Measurements from ENCODE around the gene MICAL3.
"Not testable (repeated sequence)": the region's sequence is repeated elsewhere in the genome, so short reads cannot be mapped to it uniquely, and the experiment has no call there.

The MICAL3 gene

DNA sequence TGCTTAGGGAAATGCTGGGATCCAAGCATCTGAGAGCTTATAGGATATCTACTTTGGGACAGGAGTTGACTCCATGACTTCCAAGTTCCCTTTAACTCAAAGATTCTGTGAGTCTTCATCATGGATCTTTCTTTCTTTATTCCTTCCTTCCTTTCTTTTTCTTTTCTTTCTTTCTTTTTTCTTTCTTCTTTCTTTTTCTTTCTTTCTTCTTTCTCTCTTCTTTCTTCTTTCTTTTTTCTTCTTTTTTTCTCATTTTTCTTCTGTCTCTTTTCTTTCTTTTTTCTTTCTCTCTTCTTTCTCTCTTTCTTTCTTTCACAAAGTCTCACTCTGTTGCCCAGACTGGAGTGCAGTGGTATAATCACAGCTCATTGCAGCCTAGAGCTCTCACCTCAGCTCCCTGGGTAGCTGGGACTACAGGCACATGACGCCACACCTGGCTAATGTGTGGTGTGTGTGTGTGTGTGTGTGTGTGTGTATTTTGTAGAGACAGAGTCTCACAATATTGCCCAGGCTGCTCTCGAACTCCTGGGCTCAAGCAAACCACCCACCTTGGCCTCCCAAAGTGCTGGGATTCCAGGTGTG, 5.4 kb upstream of the MICAL3 start:
- no peak for DNase-seq

DNA sequence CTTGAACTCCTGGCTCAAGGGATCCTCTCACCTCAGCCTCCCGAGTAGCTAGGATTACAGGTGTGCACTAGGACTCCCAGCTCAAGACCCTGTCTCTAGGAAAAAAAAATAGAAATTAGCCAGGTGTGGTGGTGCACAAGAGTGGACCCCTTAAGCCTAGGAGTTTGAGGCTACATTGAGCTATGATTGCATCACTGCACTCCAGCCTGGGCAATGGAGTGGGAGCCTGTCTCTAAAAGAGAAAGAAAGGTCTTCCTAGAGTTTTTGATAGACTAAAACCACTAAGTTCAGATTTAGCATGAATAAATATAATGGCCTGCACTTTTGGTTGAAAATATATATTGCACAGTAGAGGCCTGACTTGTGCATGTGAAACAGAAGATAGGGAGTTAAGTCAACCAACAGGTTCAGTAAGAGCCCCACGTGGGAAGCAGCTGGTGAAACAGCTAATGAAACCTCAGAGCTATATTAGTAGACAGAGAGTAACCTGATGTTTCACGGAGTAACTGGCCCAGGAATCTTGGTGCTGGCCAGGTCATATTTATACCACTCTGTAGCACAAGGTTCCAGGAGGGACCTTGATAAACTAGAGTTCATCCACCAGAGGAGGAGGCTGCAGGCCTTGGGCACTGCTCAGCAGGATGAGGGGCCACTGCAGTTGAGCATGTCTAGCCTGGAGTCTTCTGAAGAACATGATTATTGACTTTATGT, 4.6 kb upstream of the MICAL3 start:
- no peak for DNase-seq

DNA sequence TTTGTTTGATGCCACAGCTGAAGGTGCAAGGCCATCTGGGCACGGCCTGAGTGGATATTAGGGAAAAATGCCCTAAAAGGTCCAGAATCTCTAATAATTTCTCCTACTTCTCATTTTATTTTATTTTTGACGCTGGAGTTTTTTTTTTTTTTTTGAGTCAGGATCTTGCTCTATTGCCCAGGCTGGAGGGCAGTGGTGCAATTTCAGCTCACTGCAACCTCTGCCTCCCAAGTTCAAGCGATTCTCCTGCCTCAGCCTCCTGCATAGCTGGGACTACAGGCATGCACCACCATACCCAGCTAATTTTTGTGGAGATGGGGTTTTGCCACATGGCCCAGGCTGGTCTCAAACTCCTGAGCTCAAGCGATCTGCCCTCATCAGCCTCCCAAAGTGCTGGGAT, 1.5 kb upstream of the MICAL3 start:
- DNase-seq = not testable (repeated sequence)

DNA sequence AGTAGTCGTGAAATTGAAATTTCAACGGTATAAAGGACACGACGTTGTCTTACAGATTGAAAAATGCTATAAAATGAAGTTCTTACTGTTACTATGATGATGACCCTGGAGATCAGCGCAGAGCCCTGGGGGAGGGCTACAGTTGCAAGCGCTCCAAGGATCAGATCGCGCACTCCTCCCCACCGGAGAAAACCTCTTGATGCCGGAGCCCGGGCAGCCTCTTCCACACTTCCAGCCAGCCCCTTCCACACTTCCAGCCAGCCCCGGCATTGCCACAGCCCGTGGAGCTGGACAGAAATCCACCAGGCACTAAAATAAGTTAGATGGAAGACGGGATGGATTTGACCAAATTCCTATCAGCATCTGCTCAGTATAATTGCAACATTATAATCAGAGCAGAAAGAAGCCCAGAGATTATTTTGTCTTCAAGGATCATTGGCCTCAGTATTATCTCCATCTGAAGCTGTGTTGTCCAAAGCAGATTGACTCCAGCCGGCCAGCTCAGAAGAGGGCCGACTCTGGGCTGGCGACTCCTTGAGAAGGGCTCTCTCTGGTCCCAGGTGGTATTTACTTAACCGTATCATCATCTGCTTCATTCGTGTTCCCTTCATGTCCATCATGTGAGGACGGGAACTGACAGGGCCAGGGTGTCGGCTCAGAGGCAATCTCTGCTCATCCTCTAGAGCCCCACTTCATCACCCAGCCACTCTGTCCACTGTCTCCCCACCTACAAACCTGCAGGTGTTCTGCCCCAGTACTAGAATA, 777 bp upstream of the MICAL3 start:
- no peak for DNase-seq

DNA sequence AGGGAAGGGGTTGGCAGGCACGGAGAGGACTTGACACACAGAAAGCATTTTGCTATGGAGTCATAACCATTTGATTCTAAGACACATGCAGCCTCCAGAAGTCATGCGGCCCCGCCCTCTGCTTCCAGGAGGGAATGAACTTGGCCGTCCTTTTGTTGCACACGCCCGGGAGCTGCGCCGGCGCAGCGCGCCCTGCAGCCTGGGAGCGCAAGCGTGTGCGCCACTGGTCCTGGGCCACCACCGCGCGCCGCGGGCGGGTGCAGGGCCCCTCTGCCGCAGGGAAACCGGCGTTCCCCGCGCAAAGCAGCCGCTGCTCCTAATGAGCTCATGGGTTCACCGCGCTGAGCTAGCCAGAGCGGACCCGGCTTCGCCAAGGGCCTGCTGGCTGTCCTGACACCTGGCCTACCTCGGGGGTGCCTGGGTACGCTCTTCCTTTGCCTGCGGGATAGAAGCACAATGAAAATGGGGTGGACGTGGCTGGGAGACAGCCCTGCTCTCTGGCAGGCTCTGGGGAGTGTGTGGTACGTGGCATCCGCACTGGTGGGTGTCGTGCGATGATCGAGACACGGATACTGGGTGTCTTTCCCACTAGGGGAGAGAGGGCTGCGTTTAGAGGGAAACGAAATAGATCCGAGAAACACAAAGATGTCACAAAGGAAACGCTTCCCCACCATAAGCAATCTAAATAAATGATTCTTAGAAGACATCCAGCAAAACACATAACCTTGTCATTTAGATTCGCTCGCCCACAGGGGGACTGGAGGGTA, 669 bp downstream of the MICAL3 start:
- DNase-seq = no peak

DNA sequence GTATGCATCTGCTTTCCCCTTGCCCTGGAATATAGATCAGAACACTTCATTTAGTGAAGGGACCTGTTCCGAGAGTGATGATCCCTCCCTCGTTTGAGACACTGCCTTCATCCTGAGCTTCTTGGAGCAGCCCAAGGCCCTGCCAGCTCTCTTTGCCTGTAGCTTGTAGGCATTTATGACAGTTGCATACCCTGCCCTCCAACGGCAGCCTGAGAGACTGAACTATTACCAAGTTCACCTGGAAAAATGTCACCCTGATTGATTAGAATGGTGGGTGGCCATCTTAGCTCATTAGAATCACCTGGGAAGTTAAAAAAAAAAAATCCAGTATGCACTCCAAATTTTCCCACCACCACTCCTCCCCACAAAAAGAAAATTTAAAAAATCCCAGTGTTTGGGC, 1.5 kb downstream of the MICAL3 start:
- no peak for DNase-seq

DNA sequence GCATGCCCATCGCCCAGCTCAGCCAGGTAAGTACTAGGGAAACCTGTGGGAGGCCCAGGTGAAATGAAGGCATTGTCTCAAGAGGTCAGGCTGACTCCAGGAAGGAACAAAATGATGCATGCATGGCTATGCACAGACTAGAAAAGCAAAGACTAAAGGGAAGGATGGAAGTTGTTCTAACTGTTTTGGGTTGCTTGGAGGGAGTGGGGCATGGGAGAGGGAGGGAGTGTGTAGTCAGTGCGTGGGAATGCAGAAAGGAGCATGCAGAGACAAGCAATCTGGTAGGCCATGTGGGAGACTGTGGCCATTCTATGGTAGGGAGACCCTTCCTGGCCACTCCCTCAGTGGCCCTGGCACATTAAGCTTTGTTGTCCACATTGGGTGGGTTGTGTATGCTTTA, 2.9 kb downstream of the MICAL3 start:
- no peak for DNase-seq

DNA sequence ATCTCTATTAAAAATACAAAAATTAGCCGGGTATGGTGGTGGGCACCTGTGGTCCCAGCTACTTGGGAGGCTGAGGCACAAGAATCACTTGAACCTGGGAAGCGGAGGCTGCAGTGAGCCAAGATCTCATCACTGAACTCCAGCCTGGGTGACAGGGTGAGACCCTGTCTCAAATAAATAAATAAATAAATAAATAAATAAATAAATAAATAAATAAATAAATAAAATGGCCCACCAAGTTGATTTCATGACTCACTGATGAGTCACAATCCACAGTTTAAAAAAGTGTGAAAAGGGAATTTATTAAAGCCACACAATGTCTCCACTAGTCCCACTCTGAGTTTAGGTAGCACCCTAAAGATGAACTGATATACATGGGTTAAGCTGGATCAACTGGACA, 3.6 kb downstream of the MICAL3 start:
- DNase-seq = not testable (repeated sequence)

DNA sequence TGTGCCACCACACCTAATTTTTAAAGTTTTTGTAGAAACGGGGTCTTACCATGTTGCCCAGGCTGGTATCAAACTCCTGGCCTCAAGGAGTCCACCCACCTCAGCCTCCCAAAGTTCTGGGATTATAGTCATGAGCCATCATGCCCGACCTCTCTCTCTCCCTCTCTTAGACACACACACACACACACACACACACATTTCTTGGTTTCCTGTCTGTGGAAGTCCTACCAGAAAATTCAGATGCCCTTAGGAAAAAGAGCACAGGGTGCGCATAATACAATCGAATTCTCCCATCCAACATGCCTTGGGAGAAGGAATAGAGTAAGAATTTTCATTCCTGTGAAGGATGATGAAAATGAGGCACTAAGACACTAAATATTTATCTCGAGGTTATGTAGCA, 10.4 kb downstream of the MICAL3 start:
- no peak for DNase-seq

DNA sequence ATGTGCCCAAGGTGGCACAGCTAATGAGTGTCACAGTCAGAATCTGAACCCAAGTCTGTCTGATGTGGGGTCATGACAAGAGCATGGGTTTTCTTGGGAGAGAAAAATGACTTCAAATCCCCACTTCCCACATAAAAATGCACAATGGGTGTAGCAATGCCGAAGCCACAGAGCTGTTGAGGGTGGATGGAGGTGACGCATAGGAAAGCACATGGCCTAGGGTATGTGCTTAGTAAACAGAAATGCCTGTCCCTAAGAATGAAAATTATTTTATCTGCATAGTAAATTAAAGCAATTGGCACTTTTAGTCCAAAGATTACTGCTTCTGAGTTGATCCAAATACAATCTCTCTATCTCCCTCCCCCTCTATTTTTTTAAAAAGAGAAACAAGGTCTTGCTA, 10.9 kb downstream of the MICAL3 start:
- DNase-seq = no peak

DNA sequence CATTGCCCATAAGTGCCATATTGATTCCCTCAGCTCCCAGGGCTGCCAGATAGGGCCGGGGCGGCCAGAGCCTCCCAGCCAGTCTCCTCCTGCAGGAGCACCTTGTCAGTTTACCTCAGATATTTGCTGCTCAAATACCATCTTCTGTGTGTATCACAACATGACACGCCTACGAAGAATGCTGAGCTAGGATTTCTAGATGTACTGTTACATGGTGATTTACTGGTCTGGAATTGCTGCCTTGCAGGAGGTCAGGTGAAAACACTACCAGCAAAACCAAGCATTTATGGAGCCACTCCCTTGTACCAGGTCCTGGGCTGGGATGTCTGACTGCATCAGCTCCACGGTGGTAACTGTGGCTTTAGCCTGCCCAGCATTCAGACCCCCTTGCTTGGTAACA, 11.8 kb downstream of the MICAL3 start:
- no peak for DNase-seq

DNA sequence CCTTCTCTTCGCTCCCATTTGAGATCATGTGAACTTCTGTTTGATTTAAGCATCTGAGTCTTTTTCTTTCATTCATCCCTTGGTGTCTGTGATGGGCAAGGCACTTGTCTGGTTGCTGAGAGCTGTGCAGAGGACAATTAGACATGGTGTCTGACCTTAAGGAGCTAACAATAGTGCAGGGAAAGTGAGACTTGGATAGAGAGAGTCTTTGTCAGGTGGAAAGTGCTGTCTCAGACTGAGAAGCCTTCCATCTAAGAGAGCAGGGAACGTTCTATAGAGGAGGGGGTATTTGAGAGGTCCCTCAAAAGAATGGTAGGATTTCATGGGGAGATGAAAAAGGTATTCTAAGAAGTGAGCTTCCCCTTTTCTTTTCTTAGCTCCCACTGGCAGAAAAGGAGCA, 14.1 kb downstream of the MICAL3 start:
- DNase-seq = no peak

DNA sequence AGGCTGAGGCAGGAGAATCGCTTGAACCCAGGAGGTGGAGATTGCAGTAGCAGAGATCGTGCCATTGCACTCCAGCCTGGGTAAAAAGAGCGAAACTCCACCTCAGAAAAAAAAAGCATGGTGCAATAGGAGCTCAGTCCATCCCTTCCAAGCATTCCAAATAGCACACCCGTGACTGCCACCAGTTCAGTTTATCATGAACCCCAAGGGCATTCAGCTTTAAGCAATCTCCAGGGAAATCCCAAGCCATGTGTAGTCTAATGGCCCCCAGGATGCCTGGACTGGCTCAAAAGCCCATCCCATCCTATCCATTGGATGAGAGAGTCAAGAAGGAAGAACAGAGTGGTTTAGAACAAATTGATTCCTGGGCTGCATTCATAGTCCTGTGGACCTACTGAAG, 16.2 kb downstream of the MICAL3 start:
- no peak for DNase-seq

DNA sequence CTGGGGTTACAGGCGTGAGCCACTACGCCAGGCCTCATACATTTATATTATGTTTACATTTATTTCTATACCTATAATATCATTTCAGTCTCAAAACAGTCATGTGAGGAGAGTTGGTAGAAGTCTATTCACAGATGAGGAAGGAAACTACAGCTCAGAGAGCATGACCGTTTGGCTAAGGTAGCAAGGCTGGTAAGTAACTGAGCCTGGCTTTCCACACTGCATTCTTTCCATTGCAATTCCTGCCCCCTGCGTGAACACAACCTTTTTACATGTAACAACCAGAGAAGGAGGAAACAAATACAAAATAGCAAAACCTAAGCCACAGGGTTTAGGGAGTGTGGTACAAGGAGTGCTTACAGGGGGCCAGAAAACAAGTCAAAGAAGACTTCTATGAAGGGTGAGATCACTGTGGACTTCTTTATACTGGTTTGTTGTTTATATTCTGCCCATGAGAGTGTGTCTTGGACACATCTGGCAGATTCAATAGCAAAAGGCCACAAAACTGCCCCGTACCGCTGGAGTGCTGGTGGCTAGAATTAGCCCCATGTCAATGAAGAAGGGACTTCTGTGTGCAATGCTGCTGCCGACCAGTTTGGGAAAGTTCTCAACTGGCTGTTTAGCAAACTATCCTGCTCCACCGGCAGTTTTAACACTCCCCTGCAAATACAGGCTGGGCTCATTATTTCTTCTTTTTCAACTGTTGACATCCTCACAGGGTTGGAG, 19.0 kb downstream of the MICAL3 start:
- DNase-seq = no peak

DNA sequence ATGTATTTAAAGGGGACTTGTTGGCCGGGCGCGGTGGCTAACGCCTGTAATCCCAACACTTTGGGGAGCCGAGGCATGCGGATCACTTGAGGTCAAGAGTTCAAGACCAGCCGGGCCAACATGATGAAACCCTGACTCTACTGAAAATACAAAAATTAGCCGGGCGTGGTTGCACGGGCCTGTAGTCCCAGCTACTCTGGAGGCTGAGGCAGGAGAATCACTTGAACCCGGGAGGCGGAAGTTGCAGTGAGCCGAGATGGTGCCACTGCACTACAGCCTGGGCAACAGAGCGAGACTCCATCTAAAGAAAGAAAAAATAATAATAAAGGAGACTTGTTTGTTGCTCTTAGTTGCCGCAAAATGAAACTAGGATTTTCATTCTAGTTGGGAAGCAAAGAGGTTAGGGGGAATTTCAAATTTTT, 22.5 kb downstream of the MICAL3 start:
- DNase-seq = not testable (repeated sequence)

DNA sequence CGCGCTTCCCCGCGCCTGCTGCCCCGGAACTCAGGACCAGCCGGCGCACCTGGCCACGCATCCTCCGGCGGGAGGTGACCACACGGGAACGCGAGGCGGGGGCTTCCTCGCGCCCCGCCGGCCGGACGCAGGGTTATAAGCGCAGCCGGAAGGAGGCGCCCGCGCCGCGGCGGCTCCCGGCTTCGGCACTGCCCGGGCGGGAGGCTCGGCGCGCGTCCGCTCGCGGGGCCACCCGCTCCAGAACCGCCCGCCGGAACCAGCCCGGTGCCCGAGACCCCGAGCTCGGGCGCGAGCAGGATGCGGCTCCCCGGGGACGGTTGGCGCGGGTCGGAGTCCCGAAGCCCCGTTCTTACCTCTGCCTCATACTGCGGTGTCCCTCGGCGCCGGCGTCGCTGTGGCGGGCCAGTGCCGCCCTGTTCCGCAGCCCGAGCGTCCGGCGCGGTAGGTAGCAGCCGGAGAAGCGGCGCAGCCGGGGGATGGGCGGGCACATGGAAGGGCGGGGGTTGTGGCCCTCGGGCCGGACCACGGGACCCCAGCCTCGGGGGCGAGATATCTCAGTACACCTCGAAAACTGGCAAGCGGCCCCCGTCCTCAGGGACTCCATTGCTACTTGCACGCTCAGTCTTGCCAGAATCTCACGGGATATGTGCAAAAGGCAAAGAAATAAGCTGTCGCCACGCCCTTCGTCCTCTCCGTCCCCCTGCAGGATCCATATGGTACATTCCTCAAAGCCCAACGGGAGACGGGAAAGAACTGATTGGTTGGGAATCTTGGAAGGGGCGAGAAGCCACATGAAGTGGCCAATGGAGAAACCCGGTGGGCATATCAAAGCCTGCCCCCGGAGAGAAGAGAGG, 23.1 kb downstream of the MICAL3 start:
- DNase-seq = peak; percentile 81 to 83

DNA sequence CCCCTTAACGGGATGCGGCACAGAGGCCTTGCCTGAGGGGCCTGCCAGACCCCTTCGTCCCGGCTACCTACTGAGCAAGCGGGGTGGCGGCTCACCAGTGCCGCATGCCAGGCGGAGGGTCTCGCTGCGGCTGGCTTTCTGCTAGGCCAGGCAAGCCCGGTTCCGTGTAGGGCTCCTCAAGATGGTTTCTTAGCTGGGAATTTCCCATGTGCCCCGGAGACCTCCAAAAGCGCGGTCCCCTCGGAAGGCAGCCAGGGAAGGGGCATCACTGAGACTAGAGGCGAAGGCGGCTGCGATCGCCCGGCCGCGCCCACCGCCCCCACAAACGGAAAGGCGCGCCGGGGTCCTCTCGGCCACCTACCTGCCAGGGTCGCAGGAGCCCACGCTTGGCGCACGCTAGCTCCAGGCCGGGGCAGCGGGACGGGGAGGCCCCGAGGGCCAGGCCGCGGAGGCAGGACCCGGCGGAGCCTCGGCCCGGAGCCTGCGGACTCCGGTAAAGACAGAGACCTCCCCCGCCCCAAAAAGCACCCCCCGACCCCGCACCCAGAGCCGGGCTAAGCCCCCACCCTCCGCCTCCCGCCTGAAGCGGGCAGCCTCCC, 23.8 kb downstream of the MICAL3 start:
- peak; percentile 47 to 50 for DNase-seq

DNA sequence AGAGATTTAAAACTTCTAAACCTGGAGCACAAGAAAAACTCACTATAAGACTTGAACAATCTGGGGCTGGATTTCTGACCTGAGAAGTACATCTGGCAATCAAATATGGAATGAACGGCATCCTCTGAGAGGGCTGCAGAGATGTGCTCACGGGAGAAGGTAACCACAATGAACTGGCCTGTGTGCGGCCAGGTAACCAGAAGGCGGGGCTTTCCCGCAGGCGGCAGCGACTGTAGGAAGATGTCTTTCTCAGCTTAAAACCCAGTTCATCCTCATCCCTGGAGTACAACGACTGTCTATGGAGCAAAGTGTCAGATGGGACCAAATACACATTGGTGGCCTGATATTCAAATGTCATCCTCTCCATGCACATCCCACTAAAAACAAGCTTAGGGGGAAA, 24.5 kb downstream of the MICAL3 start:
- DNase-seq = no peak

DNA sequence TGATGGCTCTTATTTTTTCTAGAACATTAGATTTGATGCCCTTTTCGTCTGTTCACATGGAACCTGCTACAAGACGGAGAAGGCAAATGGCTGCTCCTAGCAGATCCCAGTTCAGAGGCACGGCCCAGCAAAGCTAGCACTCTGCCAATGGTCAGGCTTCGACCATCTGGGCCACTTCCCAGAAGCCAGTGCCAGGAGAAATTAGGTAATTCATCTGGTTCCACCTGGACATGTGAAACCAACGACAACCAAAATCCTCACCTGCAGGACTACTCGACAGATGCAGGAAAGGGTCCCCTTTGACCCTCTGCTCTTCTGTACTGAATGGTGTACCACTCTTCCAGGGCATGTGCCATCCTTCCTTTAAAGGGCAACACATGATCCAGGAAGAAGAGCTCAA, 25.4 kb downstream of the MICAL3 start:
- DNase-seq = no peak

DNA sequence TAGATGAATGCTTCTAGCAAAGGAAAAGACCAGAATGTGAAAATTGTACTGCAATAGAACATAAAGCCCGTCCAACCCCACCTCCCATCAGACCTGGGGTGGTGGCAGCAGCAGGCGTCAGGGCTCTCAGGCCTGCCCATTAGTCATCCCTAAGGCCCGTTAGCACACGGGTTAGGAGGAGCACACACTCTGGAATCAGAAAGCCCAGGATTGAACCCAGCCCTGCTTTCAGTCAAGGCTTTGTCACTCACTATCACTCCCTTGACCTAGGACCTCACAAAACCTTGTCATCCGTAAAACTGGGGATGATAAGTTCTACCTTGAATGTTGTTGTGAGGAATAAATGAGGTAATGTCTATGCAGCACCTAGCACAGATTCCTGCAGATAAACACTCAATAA, 26.9 kb downstream of the MICAL3 start:
- DNase-seq = no peak

DNA sequence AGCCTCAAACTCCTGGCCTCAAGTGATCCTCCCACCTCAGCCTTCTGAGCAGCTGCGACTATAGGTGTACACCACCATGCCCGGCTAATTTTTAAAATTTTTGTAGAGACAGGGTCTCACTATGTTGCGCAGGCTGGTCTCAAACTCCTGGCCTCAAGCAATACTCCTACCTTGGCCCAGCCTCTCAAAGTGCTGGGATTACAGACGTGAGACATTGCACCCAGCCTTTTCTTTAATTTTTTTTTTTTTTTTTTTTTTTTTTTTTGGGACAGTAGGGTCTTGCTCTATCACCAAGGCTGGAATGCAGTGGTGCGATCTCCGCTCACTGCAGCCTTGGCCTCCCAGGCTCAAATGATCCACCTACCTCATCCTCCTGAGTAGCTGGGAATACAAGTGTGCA, 29.1 kb downstream of the MICAL3 start:
- not testable (repeated sequence) for DNase-seq

Data from CD4-positive, alpha-beta T cell treated with Interleukin-1 beta for 1 hour (primary cell).